OCI-LY1 (cell line): ENCODE measurements around the gene DNAJC8.
A peak's percentile ranks its signal among the peaks of the same experiment; 100 is the strongest.

Experiments
- H2AFZ ChIP-seq: fragments of 200-600 bp; sonication (generic), shearing (Covaris generic); 2 replicates; pipeline ENCODE4 v1.6.0; 2014; ENCODE audit warnings: antibody characterized with exemption, mild to moderate bottlenecking, low read length
- H3F3A ChIP-seq: fragments of 200-600 bp; sonication (generic), shearing (Covaris generic); 2 replicates; pipeline ENCODE4 v1.6.0; 2014; ENCODE audit warnings: mild to moderate bottlenecking, antibody characterized with exemption, low read length, moderate library complexity; ENCODE audit not compliant: insufficient read depth
- H3K27ac ChIP-seq: fragments of 200-600 bp; sonication (generic); 2 replicates; pipeline ENCODE4 v1.5.1; 2014; ENCODE audit warnings: low read length, mixed run types, mild to moderate bottlenecking, low read depth; ENCODE audit not compliant: poor library complexity, severe bottlenecking
- H3K27me3 ChIP-seq: fragments of 200-600 bp; sonication (generic); 2 replicates; pipeline ENCODE4 v1.6.0; 2014; ENCODE audit warnings: antibody characterized with exemption, mild to moderate bottlenecking, low read length, moderate library complexity; ENCODE audit not compliant: insufficient read depth
- H3K36me3 ChIP-seq: fragments of 200-600 bp; sonication (generic); 2 replicates; pipeline ENCODE4 v1.6.1; 2014; ENCODE audit warnings: mild to moderate bottlenecking, antibody characterized with exemption, low read length, moderate library complexity, mixed read lengths; ENCODE audit not compliant: insufficient read depth
- H3K4me1 ChIP-seq: fragments of 200-600 bp; sonication (generic); 2 replicates; pipeline ENCODE4 v1.5.1; 2014; ENCODE audit warnings: mild to moderate bottlenecking, low read length, moderate library complexity; ENCODE audit not compliant: insufficient read depth, severe bottlenecking
- H3K4me2 ChIP-seq: fragments of 200-600 bp; sonication (generic), shearing (Covaris generic); 2 replicates; pipeline ENCODE4 v1.6.1; 2014; ENCODE audit warnings: low read length
- H3K4me3 ChIP-seq: fragments of 200-600 bp; sonication (generic); 2 replicates; pipeline ENCODE4 v1.5.1; 2014; ENCODE audit warnings: low read length, low read depth, mild to moderate bottlenecking, mixed read lengths; ENCODE audit not compliant: poor library complexity, severe bottlenecking
- H3K79me2 ChIP-seq: fragments of 200-600 bp; shearing (Covaris generic); 2 replicates; pipeline ENCODE4 v1.6.1; 2016; ENCODE audit warnings: mixed run types, low read length, mixed read lengths; ENCODE audit not compliant: insufficient read depth
- H3K9ac ChIP-seq: fragments of 200-600 bp; sonication (generic), shearing (Covaris generic); 2 replicates; pipeline ENCODE4 v1.6.1; 2014; ENCODE audit warnings: mild to moderate bottlenecking, low read length, mixed read lengths
- H3K9me2 ChIP-seq: fragments of 200-600 bp; sonication (generic), shearing (Covaris generic); 2 replicates; pipeline ENCODE4 v1.6.1; 2014; ENCODE audit warnings: low read depth, mild to moderate bottlenecking, low read length, mixed read lengths
- H3K9me3 ChIP-seq: fragments of 200-600 bp; shearing (Covaris generic); 2 replicates; pipeline ENCODE4 v1.6.1; 2014; ENCODE audit warnings: low read length, mixed read lengths
- H4K20me1 ChIP-seq: fragments of 200-600 bp; sonication (generic), shearing (Covaris generic); 2 replicates; pipeline ENCODE4 v1.6.0; 2016; ENCODE audit warnings: mild to moderate bottlenecking, low read length; ENCODE audit not compliant: insufficient read depth
- EZH2 ChIP-seq: fragments of 200-600 bp; sonication (generic), shearing (Covaris generic); IDR thresholded peaks from 2 replicates; pipeline ENCODE4 v1.8.0; 2017; ENCODE audit warnings: borderline replicate concordance, mixed run types, mild to moderate bottlenecking, antibody characterized with exemption, low read length, moderate library complexity, mixed read lengths
- TF ChIP-seq, protein P1 (sequence below): fragments of 200-600 bp; sonication (generic), shearing (Covaris generic); IDR thresholded peaks from 2 replicates; pipeline ENCODE4 v1.5.1; 2017; ENCODE audit warnings: mild to moderate bottlenecking, antibody characterized with exemption, low read length, moderate library complexity, mixed read lengths

DNAJC8 gene

DNA sequence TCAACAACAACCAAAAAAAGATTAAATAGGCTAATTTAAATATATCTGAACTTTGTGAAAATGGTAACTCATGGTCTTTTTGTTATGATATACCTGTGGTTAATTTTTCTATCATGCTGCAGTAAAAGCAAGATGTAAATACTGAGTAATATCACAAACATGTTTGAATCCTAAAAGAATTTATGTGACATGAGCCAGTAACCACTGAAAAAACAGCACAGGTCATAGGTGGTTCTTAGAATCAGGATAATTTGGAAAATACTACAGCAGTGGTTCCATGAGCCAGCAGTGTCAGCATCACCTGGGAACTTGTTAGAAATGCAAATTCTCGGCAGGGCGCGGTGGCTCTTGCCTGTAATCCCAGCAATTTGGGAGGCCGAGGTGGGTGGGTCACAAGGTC, 7.2 kb upstream of the DNAJC8 start:
- TF ChIP-seq, protein P1, sequence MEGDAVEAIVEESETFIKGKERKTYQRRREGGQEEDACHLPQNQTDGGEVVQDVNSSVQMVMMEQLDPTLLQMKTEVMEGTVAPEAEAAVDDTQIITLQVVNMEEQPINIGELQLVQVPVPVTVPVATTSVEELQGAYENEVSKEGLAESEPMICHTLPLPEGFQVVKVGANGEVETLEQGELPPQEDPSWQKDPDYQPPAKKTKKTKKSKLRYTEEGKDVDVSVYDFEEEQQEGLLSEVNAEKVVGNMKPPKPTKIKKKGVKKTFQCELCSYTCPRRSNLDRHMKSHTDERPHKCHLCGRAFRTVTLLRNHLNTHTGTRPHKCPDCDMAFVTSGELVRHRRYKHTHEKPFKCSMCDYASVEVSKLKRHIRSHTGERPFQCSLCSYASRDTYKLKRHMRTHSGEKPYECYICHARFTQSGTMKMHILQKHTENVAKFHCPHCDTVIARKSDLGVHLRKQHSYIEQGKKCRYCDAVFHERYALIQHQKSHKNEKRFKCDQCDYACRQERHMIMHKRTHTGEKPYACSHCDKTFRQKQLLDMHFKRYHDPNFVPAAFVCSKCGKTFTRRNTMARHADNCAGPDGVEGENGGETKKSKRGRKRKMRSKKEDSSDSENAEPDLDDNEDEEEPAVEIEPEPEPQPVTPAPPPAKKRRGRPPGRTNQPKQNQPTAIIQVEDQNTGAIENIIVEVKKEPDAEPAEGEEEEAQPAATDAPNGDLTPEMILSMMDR, result no peak
- no peak for TF ChIP-seq EZH2
- 0 out of 2 replicates have a peak, but pooled peaks cover 4% of the 10 kb centered on the region for H3F3A ChIP-seq

DNA sequence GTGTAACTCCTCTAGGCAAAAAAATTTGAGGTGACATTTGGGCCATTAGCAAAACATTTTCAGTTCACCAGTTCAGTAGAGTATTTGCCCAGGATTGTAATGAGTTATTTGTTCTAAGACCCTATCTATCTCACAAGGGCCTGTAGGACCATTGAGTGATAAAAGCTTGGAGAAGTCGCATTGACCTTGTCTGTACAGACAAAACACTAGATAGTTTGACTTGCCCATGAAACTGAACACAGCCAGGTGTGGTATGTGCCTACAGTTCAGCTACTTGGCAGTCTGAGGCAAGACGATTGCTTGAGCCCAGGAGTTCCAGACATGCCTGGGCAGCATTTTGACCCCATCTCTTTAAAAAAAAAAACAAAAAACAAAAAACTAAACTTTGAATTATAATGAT, 6.2 kb upstream of the DNAJC8 start:
- Histone ChIP-seq H2AFZ (no peak overlapping the region), H3K9ac (no peak overlapping the region), H3K9me2 (no peaks in the 10 kb centered on the region), H3K9me3 (no peaks in the 10 kb centered on the region), H3K79me2 (peaks cover 16% of the 10 kb centered on the region), H3K4me2 (no peak overlapping the region), H3K36me3 (peaks cover 35% of the 10 kb centered on the region), H4K20me1 (no peaks in the 10 kb centered on the region), H3K27ac (peak overlapping the region; percentile 63), H3K27me3 (no peaks in the 10 kb centered on the region), H3K4me1 (peaks cover 53% of the 10 kb centered on the region), H3F3A (0 out of 2 replicates have a peak, but pooled peaks cover 8% of the 10 kb centered on the region), H3K4me3 (no peak overlapping the region)
- no peak for TF ChIP-seq EZH2
- TF ChIP-seq, protein P1, result no peak

More for the DNA sequence above, 7.2 kb upstream of the DNAJC8 start:
- H3K9ac ChIP-seq, result no peak overlapping the region
- H3K4me3 ChIP-seq, result no peak overlapping the region
- H3K36me3 ChIP-seq, result peaks cover 35% of the 10 kb centered on the region
- no peak overlapping the region for H3K4me2 ChIP-seq
- no peaks in the 10 kb centered on the region for H4K20me1 ChIP-seq
- H3K79me2 ChIP-seq, result peaks cover 16% of the 10 kb centered on the region
- no peak overlapping the region for H3K27ac ChIP-seq
- H3K9me2 ChIP-seq, result no peaks in the 10 kb centered on the region
- no peak overlapping the region for H2AFZ ChIP-seq
- H3K4me1 ChIP-seq, result peaks cover 64% of the 10 kb centered on the region
- H3K27me3 ChIP-seq, result no peaks in the 10 kb centered on the region
- no peaks in the 10 kb centered on the region for H3K9me3 ChIP-seq

DNA sequence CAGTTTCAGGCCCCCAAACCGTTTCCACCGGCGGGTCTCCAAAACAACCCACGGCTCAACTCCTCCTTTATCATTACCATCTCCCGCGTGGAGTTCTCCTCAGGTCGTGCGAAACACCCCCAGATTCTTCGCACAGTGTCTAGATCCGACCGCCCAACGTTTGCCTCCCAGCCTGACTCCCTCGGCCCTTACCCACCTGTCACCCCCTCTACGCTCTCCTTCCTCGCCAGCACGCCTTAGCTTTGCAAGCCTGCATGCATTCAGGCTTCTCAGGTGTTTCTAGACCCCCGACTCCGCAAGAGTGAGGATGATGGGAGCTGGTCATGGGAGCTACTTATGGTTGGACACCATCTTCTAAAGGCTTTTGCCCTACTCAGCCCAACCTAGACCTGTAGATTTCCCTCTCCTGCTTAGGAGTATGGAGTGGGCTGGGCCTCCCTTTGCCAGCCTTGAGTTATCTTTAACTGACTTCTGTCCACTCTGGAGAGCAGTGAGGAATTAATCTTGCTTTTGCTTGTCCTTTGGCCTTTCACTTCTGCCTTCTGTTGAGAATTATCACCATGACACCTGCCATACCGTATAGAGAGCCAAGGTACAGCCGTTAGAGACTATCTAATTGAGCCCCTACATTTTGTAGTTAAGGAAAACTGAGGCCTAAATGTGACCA, 4.0 kb upstream of the DNAJC8 start:
- Histone ChIP-seq H3K36me3 (peaks cover 34% of the 10 kb centered on the region), H4K20me1 (no peaks in the 10 kb centered on the region), H3K27me3 (no peaks in the 10 kb centered on the region), H3K4me1 (peaks cover 46% of the 10 kb centered on the region), H3K4me2 (peak overlapping the region; percentile 78), H3K4me3 (peak overlapping the region; percentile 86), H3K9ac (peak overlapping the region; percentile 91), H2AFZ (no peak overlapping the region), H3K27ac (peak overlapping the region; percentile 57), H3F3A (0 out of 2 replicates have a peak, but pooled peaks cover 4% of the 10 kb centered on the region), H3K9me2 (no peaks in the 10 kb centered on the region), H3K79me2 (peaks cover 26% of the 10 kb centered on the region), H3K9me3 (no peaks in the 10 kb centered on the region)
- TF ChIP-seq, protein P1, result no peak
- TF ChIP-seq EZH2, result no peak
